HepG2 (cell line): ENCODE measurements around the gene ETHE1. TPM values are rescaled to one million over a fixed set of nuclear protein-coding genes. Genes with fewer than 3 reads are reported as not detected.

Source experiments
- BRCA1 ChIP-seq: sonication (generic); formaldehyde crosslinking; IDR thresholded peaks from 2 replicates; pipeline ENCODE4 v1.4.0; 2020; ENCODE audit warnings: missing genetic modification reagents
- CBX5 ChIP-seq: sonication (generic); formaldehyde crosslinking; IDR thresholded peaks from 2 replicates; pipeline ENCODE4 v1.4.0; 2020; ENCODE audit warnings: missing genetic modification reagents, borderline replicate concordance
- CSRNP2 ChIP-seq: sonication (generic); formaldehyde crosslinking; conservative IDR thresholded peaks from 2 replicates; pipeline ENCODE4 v1.8.0; 2022; ENCODE audit warnings: low read depth, missing genetic modification reagents
- ETV5 ChIP-seq: IDR thresholded peaks from 2 replicates; pipeline ENCODE4 v1.6.1; 2018; ENCODE audit warnings: missing biosample characterization, missing genetic modification reagents, inconsistent platforms, borderline replicate concordance
- GATAD1 ChIP-seq: IDR thresholded peaks from 2 replicates; pipeline ENCODE4 v1.6.1; 2016; ENCODE audit warnings: missing genetic modification reagents, missing compliant biosample characterization
- GZF1 ChIP-seq: sonication (generic); formaldehyde crosslinking; IDR thresholded peaks from 2 replicates; pipeline ENCODE4 v1.5.1; 2020; ENCODE audit warnings: mild to moderate bottlenecking, missing genetic modification reagents
- MTA3 ChIP-seq: sonication (generic); formaldehyde crosslinking; IDR thresholded peaks from 2 replicates; pipeline ENCODE4 v1.4.0; 2020; ENCODE audit warnings: missing genetic modification reagents
- MXD4 ChIP-seq: IDR thresholded peaks from 2 replicates; pipeline ENCODE4 v1.6.1; 2016; ENCODE audit warnings: mild to moderate bottlenecking, missing biosample characterization, missing genetic modification reagents
- NFE2L2 ChIP-seq: fragments of 150-350 bp; IDR thresholded peaks from 2 replicates; pipeline ENCODE4 v1.6.1; 2014; ENCODE audit warnings: low read length
- NFKBIZ ChIP-seq: IDR thresholded peaks from 2 replicates; pipeline ENCODE4 v1.6.1; 2018; ENCODE audit warnings: missing genetic modification reagents, missing compliant biosample characterization
- PTBP1 ChIP-seq: fragments of 200-400 bp; formaldehyde crosslinking; IDR thresholded peaks from 2 replicates; pipeline ENCODE4 v1.6.1; 2018; ENCODE audit warnings: low read length, low read depth; ENCODE audit not compliant: poor library complexity, severe bottlenecking
- RFX1 ChIP-seq: fragments of 450-650 bp; IDR thresholded peaks from 2 replicates; pipeline ENCODE4 v1.6.1; 2017
- RFXANK ChIP-seq: IDR thresholded peaks from 2 replicates; pipeline ENCODE4 v1.6.1; 2016
- RXRB ChIP-seq: IDR thresholded peaks from 2 replicates; pipeline ENCODE4 v1.6.1; 2016; ENCODE audit warnings: borderline replicate concordance, missing genetic modification reagents, missing compliant biosample characterization
- SMARCC2 ChIP-seq: fragments of 450-650 bp; IDR thresholded peaks from 2 replicates; pipeline ENCODE4 v1.6.1; 2017; ENCODE audit warnings: antibody characterized with exemption, mild to moderate bottlenecking
- TBX3 ChIP-seq: fragments of 450-650 bp; IDR thresholded peaks from 2 replicates; pipeline ENCODE4 v1.6.1; 2017; ENCODE audit warnings: antibody characterized with exemption, mild to moderate bottlenecking, inconsistent platforms, borderline replicate concordance
- TCF7 ChIP-seq: sonication (generic); IDR thresholded peaks from 2 replicates; pipeline ENCODE4 v1.6.1; 2016; ENCODE audit warnings: antibody characterized with exemption, low read depth
- TMF1 ChIP-seq: sonication (generic); formaldehyde crosslinking; IDR thresholded peaks from 2 replicates; pipeline ENCODE4 v1.8.1; 2022; ENCODE audit warnings: low read depth, missing genetic modification reagents
- ZFX ChIP-seq: sonication (generic); formaldehyde crosslinking; IDR thresholded peaks from 2 replicates; pipeline ENCODE4 v1.4.0; 2020; ENCODE audit warnings: mild to moderate bottlenecking, low read depth, missing genetic modification reagents, moderate library complexity
- ZNF468 ChIP-seq: sonication (generic); formaldehyde crosslinking; IDR thresholded peaks from 2 replicates; pipeline ENCODE4 v1.8.0; 2022; ENCODE audit warnings: mild to moderate bottlenecking, moderate library complexity, missing genetic modification reagents
- polyA plus RNA-seq, 8 experiments: library from polyadenylated mRNA; depleted of rRNA in 3 of 8; stranded (reverse) in 7 of 8; unstranded in 1 of 8; fragments of >200 nt; fragmentation: Illumina TruSeq in 4 of 8; extraction: Trizol in 4 of 8; gene quantifications; 2 replicates each; pipeline versions ENCODE4 v1.2.1 to v1.2.3, GENCODE V29; 2011 to 2016; ENCODE audit warnings: low read depth in 4 of 8, missing spikeins in 1 of 8, mixed read lengths in 1 of 8; ENCODE audit not compliant: insufficient read depth in 1 of 8
- total RNA-seq, 5 experiments: library from RNA; depleted of rRNA; stranded (reverse); fragments of >200 nt; fragmentation: Illumina TruSeq; extraction: Trizol; gene quantifications; 2 replicates each; pipeline ENCODE4 v1.2.3, GENCODE V29; 2016; ENCODE audit warnings: low read depth in 1 of 5
- TF ChIP-seq, protein P1 (sequence below): sonication (generic); formaldehyde crosslinking; IDR thresholded peaks from 2 replicates; pipeline ENCODE4 v1.8.1; 2023; ENCODE audit warnings: mild to moderate bottlenecking, missing genetic modification reagents
- TF ChIP-seq, protein P2 (sequence below): sonication (generic); formaldehyde crosslinking; IDR thresholded peaks from 2 replicates; pipeline ENCODE4 v1.8.0; 2022; ENCODE audit warnings: mild to moderate bottlenecking, missing genetic modification reagents, moderate library complexity
- TF ChIP-seq, protein P3 (sequence below): sonication (generic); formaldehyde crosslinking; IDR thresholded peaks from 2 replicates; pipeline ENCODE4 v1.5.0; 2020; ENCODE audit warnings: missing genetic modification reagents, mild to moderate bottlenecking, borderline replicate concordance
- TF ChIP-seq, protein P4 (sequence below): sonication (generic); formaldehyde crosslinking; IDR thresholded peaks from 2 replicates; pipeline ENCODE4 v1.4.0; 2020; ENCODE audit warnings: missing genetic modification reagents, mild to moderate bottlenecking, borderline replicate concordance

The ETHE1 gene
- total and polyA plus RNA-seq, 2 of the 13 experiments (the other 11 are each of a cell fraction or from before 2014, with no cell fraction given), result 32.5 to 58.4 TPM

DNA sequence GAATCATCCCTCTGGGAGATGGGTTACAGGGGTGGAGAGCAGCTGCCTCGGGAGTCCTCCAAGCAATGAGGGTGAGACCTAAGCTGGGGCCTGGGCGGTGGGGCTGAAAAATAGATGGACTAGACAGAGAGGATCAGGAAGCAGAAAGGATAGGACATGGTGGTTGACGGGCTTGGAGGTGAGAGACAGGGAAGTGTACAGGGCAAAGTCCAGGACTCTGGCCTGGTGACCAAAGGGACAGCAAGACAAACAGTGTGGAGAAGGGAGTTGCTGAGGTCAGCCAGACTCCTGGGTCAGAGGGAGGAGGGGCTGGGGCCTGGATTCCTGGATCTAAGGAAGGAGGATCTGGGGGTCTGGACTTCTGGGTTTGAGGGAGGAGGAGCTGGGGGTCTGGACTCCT, 28.0 kb downstream of the ETHE1 start (continued):
- TF ChIP-seq BRCA1 (CRISPR knock-in tag) (no peak), MXD4 (CRISPR knock-in tag) (no peak), TCF7 (no peak), PTBP1 (no peak), TBX3 (0 out of 2 replicates have a peak, but pooled peaks have one; percentile 53), NFE2L2 (peak; percentile 3; the same call in 1 of the 2 replicates), GATAD1 (CRISPR knock-in tag) (peak; percentile 32; the same call in 1 of the 2 replicates), ZNF468 (CRISPR knock-in tag) (no peak), RFXANK (CRISPR knock-in tag) (no peak), MTA3 (CRISPR knock-in tag) (no peak), NFKBIZ (no peak), ETV5 (CRISPR knock-in tag) (peak; percentile 23; the same call in 1 of the 2 replicates), CBX5 (peak; percentile 63; the same call in 1 of the 2 replicates), RFX1 (no peak), TMF1 (CRISPR knock-in tag) (no peak), RXRB (peak; percentile 88), ZFX (CRISPR knock-in tag) (peak; percentile 64), CSRNP2 (CRISPR knock-in tag) (no peak), SMARCC2 (no peak), GZF1 (CRISPR knock-in tag) (no peak)
- TF ChIP-seq, protein P1, sequence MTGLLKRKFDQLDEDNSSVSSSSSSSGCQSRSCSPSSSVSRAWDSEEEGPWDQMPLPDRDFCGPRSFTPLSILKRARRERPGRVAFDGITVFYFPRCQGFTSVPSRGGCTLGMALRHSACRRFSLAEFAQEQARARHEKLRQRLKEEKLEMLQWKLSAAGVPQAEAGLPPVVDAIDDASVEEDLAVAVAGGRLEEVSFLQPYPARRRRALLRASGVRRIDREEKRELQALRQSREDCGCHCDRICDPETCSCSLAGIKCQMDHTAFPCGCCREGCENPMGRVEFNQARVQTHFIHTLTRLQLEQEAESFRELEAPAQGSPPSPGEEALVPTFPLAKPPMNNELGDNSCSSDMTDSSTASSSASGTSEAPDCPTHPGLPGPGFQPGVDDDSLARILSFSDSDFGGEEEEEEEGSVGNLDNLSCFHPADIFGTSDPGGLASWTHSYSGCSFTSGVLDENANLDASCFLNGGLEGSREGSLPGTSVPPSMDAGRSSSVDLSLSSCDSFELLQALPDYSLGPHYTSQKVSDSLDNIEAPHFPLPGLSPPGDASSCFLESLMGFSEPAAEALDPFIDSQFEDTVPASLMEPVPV (CRISPR knock-in tag), result no peak
- TF ChIP-seq, protein P2, sequence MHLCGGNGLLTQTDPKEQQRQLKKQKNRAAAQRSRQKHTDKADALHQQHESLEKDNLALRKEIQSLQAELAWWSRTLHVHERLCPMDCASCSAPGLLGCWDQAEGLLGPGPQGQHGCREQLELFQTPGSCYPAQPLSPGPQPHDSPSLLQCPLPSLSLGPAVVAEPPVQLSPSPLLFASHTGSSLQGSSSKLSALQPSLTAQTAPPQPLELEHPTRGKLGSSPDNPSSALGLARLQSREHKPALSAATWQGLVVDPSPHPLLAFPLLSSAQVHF (CRISPR knock-in tag), result no peak
- TF ChIP-seq, protein P3, sequence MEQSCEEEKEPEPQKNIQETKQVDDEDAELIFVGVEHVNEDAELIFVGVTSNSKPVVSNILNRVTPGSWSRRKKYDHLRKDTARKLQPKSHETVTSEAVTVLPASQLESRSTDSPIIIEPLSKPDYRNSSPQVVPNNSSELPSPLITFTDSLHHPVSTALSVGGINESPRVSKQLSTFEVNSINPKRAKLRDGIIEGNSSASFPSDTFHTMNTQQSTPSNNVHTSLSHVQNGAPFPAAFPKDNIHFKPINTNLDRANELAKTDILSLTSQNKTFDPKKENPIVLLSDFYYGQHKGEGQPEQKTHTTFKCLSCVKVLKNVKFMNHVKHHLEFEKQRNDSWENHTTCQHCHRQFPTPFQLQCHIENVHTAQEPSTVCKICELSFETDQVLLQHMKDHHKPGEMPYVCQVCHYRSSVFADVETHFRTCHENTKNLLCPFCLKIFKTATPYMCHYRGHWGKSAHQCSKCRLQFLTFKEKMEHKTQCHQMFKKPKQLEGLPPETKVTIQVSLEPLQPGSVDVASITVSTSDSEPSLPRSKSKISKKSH, result no peak
- TF ChIP-seq, protein P4, sequence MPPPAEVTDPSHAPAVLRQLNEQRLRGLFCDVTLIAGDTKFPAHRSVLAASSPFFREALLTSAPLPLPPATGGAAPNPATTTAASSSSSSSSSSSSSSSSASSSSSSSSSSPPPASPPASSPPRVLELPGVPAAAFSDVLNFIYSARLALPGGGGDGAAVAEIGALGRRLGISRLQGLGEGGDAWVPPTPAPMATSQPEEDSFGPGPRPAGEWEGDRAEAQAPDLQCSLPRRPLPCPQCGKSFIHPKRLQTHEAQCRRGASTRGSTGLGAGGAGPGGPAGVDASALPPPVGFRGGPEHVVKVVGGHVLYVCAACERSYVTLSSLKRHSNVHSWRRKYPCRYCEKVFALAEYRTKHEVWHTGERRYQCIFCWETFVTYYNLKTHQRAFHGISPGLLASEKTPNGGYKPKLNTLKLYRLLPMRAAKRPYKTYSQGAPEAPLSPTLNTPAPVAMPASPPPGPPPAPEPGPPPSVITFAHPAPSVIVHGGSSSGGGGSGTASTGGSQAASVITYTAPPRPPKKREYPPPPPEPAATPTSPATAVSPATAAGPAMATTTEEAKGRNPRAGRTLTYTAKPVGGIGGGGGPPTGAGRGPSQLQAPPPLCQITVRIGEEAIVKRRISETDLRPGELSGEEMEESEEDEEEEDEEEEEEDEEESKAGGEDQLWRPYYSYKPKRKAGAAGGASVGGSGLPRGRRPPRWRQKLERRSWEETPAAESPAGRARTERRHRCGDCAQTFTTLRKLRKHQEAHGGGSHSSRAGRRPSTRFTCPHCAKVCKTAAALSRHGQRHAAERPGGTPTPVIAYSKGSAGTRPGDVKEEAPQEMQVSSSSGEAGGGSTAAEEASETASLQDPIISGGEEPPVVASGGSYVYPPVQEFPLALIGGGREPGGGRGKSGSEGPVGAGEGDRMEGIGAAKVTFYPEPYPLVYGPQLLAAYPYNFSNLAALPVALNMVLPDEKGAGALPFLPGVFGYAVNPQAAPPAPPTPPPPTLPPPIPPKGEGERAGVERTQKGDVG (CRISPR knock-in tag), result no peak
